Stomach (tissue), 4 donors: ENCODE results near the gene E4F1.

Experiments used
- POLR2A ChIP-seq, 4 donors: fragments of 450-650 bp; IDR thresholded peaks; one replicate each; pipeline ENCODE4 v1.6.1; 2016; ENCODE audit warnings: antibody characterized with exemption in 4 of 4, control low read depth in 2 of 4, mild to moderate bottlenecking in 1 of 4, moderate library complexity in 1 of 4
- POLR2AphosphoS5 ChIP-seq, 3 donors: sonication (generic); formaldehyde crosslinking; IDR thresholded peaks; one replicate each; pipeline ENCODE4 v1.6.1; 2016; ENCODE audit warnings: antibody characterized with exemption in 3 of 3
- TF ChIP-seq, protein P1 (sequence below), 7 experiments: fragments of 450-650 bp in 4 of 7; fragments of 200-600 bp in 3 of 7; sonication (generic) in 3 of 7; IDR thresholded peaks; one replicate each; pipeline ENCODE4 v1.5.1; 2016 to 2019; ENCODE audit warnings: antibody characterized with exemption in 7 of 7, control low read depth in 2 of 7, mild to moderate bottlenecking in 1 of 7

DNA sequence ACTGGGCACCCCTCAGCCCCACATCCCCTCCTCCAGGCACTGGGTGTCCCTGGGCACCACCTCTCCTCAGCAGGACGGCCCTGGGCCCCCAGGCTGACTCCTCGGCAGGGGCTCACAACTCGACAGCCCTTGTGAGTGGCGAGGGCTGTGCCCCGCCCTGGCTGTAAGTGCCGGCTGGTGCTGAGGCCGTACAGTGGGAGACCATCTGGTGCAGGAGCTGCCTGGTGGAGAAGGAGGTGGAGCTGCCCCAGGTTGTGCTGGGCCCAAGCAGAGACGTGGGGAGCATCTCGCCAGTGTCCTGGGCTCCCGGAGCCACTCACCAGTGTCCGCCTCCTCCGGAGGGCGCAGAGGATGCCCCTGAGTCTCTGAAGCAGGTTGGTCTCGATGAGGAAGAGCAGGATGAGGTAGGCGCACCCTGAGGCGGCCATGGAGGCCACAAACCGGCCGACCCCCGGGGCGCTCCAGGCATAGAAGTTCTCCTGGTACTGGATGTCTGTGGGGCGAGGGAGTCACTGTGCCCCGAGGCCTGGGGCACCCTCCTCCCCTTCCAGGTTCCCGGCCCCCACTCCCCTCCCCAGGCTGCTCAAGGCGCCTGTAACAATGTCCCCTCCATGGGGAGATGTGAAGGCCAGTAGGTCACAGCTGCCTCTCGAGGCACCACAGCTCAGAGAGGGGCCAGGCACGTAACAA lies 59.6 kb downstream of the E4F1 start:
- TF ChIP-seq, protein P1, sequence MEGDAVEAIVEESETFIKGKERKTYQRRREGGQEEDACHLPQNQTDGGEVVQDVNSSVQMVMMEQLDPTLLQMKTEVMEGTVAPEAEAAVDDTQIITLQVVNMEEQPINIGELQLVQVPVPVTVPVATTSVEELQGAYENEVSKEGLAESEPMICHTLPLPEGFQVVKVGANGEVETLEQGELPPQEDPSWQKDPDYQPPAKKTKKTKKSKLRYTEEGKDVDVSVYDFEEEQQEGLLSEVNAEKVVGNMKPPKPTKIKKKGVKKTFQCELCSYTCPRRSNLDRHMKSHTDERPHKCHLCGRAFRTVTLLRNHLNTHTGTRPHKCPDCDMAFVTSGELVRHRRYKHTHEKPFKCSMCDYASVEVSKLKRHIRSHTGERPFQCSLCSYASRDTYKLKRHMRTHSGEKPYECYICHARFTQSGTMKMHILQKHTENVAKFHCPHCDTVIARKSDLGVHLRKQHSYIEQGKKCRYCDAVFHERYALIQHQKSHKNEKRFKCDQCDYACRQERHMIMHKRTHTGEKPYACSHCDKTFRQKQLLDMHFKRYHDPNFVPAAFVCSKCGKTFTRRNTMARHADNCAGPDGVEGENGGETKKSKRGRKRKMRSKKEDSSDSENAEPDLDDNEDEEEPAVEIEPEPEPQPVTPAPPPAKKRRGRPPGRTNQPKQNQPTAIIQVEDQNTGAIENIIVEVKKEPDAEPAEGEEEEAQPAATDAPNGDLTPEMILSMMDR (IDR thresholded peaks at IDR 0.05) = no peak
- TF ChIP-seq POLR2AphosphoS5 (IDR thresholded peaks at IDR 0.05) (no peak), POLR2A (IDR thresholded peaks at IDR 0.05) (no peak)
